AG09309 (cell line): Measurements from ENCODE around the gene SARM1.

Experiments used
- DNase-seq: peaks from one replicate; pipeline ENCODE4 v3.0.0-alpha.2; 2010; ENCODE audit warnings: low read depth
- H3K4me3 ChIP-seq: 2 replicates; pipeline ENCODE4 v1.5.1; 2011; ENCODE audit warnings: mild to moderate bottlenecking, low read depth, low read length, moderate library complexity; ENCODE audit not compliant: control insufficient read depth
- CTCF ChIP-seq: IDR thresholded peaks from 2 replicates; pipeline ENCODE4 v1.5.1; 2011; ENCODE audit warnings: mild to moderate bottlenecking, low read depth, low read length, inconsistent platforms; ENCODE audit not compliant: insufficient read depth, control insufficient read depth; ENCODE audit errors: missing control alignments

The SARM1 gene

GRCh38 chr17:28449859-28450258 lies 78.4 kb downstream of the SARM1 start:
- H3K4me3 ChIP-seq = no peak overlapping the region
- no peak for TF ChIP-seq CTCF
- no peak for DNase-seq
